GM19023 (cell line): Measurements from ENCODE around the gene IGSF9.
"Not testable (repeated sequence)": the region's sequence is repeated elsewhere in the genome, so short reads cannot be mapped to it uniquely, and the experiment has no call there.

Experiments
- ATAC-seq: cut with Tn5 transposase; IDR thresholded peaks from one replicate; pipeline ENCODE4 v1.9.1; 2021; ENCODE audit warnings: mild to moderate bottlenecking, moderate library complexity; ENCODE audit not compliant: unreplicated experiment

IGSF9 gene

GRCh38 chr1:159900086-159900680 is 45.2 kb downstream of the IGSF9 start, which contains the start of gene CFAP45:
Gene CFAP45, minus strand, starts transcription at chr1:159900165. Its CDS starts 67 bp downstream, at chr1:159900098.
- ATAC-seq: no peak

- not testable (repeated sequence) for ATAC-seq
These were observed 45.8 kb downstream of the IGSF9 start for GRCh38 chr1:159899634-159900033.

- ATAC-seq: no peak
These were observed 46.9 kb downstream of the IGSF9 start for GRCh38 chr1:159898527-159898926.

GRCh38 chr1:159897962-159898361 is 47.5 kb downstream of the IGSF9 start:
- ATAC-seq: no peak

- ATAC-seq: no peak
These were observed 48.9 kb downstream of the IGSF9 start for GRCh38 chr1:159896546-159896930.

GRCh38 chr1:159895836-159896545 is 49.4 kb downstream of the IGSF9 start:
- no peak for ATAC-seq

GRCh38 chr1:159895286-159895685 is 50.1 kb downstream of the IGSF9 start:
- no peak for ATAC-seq

GRCh38 chr1:159892944-159893343 is 52.5 kb downstream of the IGSF9 start:
- no peak for ATAC-seq

GRCh38 chr1:159891275-159892157 is 53.9 kb downstream of the IGSF9 start:
- peak; percentile 62 for ATAC-seq

- no peak for ATAC-seq
These were observed 55.0 kb downstream of the IGSF9 start for GRCh38 chr1:159890390-159890789.

GRCh38 chr1:159889821-159890252 is 55.6 kb downstream of the IGSF9 start:
- peak; percentile 88 for ATAC-seq

GRCh38 chr1:159889202-159889601 is 56.2 kb downstream of the IGSF9 start:
- no peak for ATAC-seq

GRCh38 chr1:159884296-159884695 is 61.1 kb downstream of the IGSF9 start:
- ATAC-seq: no peak

- no peak for ATAC-seq
These were observed 62.3 kb downstream of the IGSF9 start for GRCh38 chr1:159883134-159883533.

GRCh38 chr1:159882527-159882862 is 62.9 kb downstream of the IGSF9 start:
- no peak for ATAC-seq

- ATAC-seq: no peak
These were observed 63.5 kb downstream of the IGSF9 start for GRCh38 chr1:159881622-159882526.

GRCh38 chr1:159880430-159880829 is 65.0 kb downstream of the IGSF9 start:
- no peak for ATAC-seq

- no peak for ATAC-seq
These were observed 65.4 kb downstream of the IGSF9 start for GRCh38 chr1:159879977-159880376.

- no peak for ATAC-seq
These were observed 66.3 kb downstream of the IGSF9 start for GRCh38 chr1:159879136-159879535.

- no peak for ATAC-seq
These were observed 67.5 kb downstream of the IGSF9 start for GRCh38 chr1:159877695-159878444.
